Fibroblast of lung (primary cell): ENCODE measurements around the gene SPACDR.

Experiments
- CTCF ChIP-seq, 2 donors: IDR thresholded peaks in 1 of 2; conservative IDR thresholded peaks in 1 of 2; 1 replicate in 1 of 2; 2 replicates in 1 of 2; pipeline ENCODE4 v1.5.1; 2011 to 2012; ENCODE audit warnings: low read length in 2 of 2, control low read depth in 1 of 2, inconsistent platforms in 1 of 2, low read depth in 1 of 2, mild to moderate bottlenecking in 1 of 2
- EZH2 ChIP-seq: IDR thresholded peaks from 2 replicates; pipeline ENCODE4 v1.5.1; 2012; ENCODE audit warnings: low read length, control low read depth, mild to moderate bottlenecking; ENCODE audit errors: missing control alignments

- TF ChIP-seq CTCF (conservative IDR thresholded peaks at IDR 0.05 in 1 of 2, IDR thresholded peaks at IDR 0.05 in 1 of 2; ENCODE audit: low read depth in 1 of 2, low read length in 2 of 2) = no peak
- no peak for TF ChIP-seq EZH2
Measured at GRCh38 chr7:100476101-100476780, 12.2 kb upstream of the SPACDR start.
